HEK293 (cell line): ENCODE measurements around the gene MOV10L1.

ENCODE experiments used
- YY1 ChIP-seq: fragments of 450-650 bp; formaldehyde crosslinking; IDR thresholded peaks from 2 replicates; pipeline ENCODE4 v1.5.1; 2018; ENCODE audit warnings: missing biosample characterization, missing genetic modification characterization
- ZBTB20 ChIP-seq: fragments of 450-650 bp; formaldehyde crosslinking; IDR thresholded peaks from 2 replicates; pipeline ENCODE4 v1.5.1; 2016; ENCODE audit warnings: missing biosample characterization, missing genetic modification characterization
- ZNF394 ChIP-seq: fragments of 450-650 bp; formaldehyde crosslinking; IDR thresholded peaks from 2 replicates; pipeline ENCODE4 v1.5.1; 2016; ENCODE audit warnings: missing biosample characterization, missing genetic modification characterization, mild to moderate bottlenecking, moderate library complexity, borderline replicate concordance
- ZNF521 ChIP-seq: fragments of 450-650 bp; formaldehyde crosslinking; IDR thresholded peaks from 2 replicates; pipeline ENCODE4 v1.5.1; 2017; ENCODE audit warnings: missing biosample characterization, mild to moderate bottlenecking, missing genetic modification characterization
- ZNF549 ChIP-seq: fragments of 450-650 bp; IDR thresholded peaks from 2 replicates; pipeline ENCODE4 v1.5.1; 2018; ENCODE audit warnings: missing biosample characterization, missing genetic modification characterization, mild to moderate bottlenecking, inconsistent platforms, moderate library complexity
- ZNF76 ChIP-seq: fragments of 450-650 bp; formaldehyde crosslinking; IDR thresholded peaks from 2 replicates; pipeline ENCODE4; 2016; ENCODE audit warnings: low read depth, missing biosample characterization, missing genetic modification characterization, borderline replicate concordance
- TF ChIP-seq, protein P1 (sequence below): fragments of 450-650 bp; formaldehyde crosslinking; IDR thresholded peaks from 2 replicates; pipeline ENCODE4 v1.5.1; 2016; ENCODE audit warnings: missing biosample characterization, missing genetic modification characterization
- TF ChIP-seq, protein P2 (sequence below): fragments of 450-650 bp; formaldehyde crosslinking; IDR thresholded peaks from 2 replicates; pipeline ENCODE4 v1.5.1; 2017; ENCODE audit warnings: missing biosample characterization, missing genetic modification characterization
- TF ChIP-seq, protein P3 (sequence below): fragments of 450-650 bp; formaldehyde crosslinking; IDR thresholded peaks from 2 replicates; pipeline ENCODE4 v1.5.1; 2016; ENCODE audit warnings: missing biosample characterization, missing genetic modification characterization

DNA sequence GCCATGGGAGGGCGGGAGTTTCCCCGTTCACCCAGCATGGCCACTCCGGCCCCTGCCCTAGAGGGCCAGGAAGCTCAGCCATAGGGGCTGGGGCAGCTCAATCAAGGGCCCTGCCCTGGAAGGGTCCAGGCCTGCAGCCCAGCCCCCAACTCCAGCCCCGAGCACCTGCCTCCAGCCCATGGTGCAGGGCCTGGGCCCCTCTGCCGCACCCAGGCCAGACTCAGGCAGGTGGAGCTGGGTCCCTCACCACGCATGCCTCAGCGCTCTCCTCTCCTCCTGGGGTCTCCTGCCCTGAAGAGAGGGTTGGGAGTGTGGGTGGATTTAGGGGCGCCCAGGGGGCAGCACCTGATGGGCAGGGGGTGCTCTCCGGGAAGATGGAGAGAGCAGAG lies 17.6 kb upstream of the MOV10L1 start:
- TF ChIP-seq, protein P1, sequence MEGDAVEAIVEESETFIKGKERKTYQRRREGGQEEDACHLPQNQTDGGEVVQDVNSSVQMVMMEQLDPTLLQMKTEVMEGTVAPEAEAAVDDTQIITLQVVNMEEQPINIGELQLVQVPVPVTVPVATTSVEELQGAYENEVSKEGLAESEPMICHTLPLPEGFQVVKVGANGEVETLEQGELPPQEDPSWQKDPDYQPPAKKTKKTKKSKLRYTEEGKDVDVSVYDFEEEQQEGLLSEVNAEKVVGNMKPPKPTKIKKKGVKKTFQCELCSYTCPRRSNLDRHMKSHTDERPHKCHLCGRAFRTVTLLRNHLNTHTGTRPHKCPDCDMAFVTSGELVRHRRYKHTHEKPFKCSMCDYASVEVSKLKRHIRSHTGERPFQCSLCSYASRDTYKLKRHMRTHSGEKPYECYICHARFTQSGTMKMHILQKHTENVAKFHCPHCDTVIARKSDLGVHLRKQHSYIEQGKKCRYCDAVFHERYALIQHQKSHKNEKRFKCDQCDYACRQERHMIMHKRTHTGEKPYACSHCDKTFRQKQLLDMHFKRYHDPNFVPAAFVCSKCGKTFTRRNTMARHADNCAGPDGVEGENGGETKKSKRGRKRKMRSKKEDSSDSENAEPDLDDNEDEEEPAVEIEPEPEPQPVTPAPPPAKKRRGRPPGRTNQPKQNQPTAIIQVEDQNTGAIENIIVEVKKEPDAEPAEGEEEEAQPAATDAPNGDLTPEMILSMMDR = no peak
- TF ChIP-seq ZNF549 (tag by site-specific recombination) = no peak
- TF ChIP-seq ZBTB20 (tag by site-specific recombination) = no peak
- TF ChIP-seq, protein P2, sequence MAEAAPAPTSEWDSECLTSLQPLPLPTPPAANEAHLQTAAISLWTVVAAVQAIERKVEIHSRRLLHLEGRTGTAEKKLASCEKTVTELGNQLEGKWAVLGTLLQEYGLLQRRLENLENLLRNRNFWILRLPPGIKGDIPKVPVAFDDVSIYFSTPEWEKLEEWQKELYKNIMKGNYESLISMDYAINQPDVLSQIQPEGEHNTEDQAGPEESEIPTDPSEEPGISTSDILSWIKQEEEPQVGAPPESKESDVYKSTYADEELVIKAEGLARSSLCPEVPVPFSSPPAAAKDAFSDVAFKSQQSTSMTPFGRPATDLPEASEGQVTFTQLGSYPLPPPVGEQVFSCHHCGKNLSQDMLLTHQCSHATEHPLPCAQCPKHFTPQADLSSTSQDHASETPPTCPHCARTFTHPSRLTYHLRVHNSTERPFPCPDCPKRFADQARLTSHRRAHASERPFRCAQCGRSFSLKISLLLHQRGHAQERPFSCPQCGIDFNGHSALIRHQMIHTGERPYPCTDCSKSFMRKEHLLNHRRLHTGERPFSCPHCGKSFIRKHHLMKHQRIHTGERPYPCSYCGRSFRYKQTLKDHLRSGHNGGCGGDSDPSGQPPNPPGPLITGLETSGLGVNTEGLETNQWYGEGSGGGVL = no peak
- no peak for TF ChIP-seq ZNF76 (tag by site-specific recombination)
- TF ChIP-seq, protein P3, sequence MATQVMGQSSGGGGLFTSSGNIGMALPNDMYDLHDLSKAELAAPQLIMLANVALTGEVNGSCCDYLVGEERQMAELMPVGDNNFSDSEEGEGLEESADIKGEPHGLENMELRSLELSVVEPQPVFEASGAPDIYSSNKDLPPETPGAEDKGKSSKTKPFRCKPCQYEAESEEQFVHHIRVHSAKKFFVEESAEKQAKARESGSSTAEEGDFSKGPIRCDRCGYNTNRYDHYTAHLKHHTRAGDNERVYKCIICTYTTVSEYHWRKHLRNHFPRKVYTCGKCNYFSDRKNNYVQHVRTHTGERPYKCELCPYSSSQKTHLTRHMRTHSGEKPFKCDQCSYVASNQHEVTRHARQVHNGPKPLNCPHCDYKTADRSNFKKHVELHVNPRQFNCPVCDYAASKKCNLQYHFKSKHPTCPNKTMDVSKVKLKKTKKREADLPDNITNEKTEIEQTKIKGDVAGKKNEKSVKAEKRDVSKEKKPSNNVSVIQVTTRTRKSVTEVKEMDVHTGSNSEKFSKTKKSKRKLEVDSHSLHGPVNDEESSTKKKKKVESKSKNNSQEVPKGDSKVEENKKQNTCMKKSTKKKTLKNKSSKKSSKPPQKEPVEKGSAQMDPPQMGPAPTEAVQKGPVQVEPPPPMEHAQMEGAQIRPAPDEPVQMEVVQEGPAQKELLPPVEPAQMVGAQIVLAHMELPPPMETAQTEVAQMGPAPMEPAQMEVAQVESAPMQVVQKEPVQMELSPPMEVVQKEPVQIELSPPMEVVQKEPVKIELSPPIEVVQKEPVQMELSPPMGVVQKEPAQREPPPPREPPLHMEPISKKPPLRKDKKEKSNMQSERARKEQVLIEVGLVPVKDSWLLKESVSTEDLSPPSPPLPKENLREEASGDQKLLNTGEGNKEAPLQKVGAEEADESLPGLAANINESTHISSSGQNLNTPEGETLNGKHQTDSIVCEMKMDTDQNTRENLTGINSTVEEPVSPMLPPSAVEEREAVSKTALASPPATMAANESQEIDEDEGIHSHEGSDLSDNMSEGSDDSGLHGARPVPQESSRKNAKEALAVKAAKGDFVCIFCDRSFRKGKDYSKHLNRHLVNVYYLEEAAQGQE (tag by site-specific recombination) = no peak
- TF ChIP-seq ZNF521 (tag by site-specific recombination) = no peak
- no peak for TF ChIP-seq ZNF394 (tag by site-specific recombination)
- no peak for TF ChIP-seq YY1
